Esophagus mucosa (tissue), 1 donor: ENCODE data around the gene MAN2B2. TPM values are rescaled to one million over a fixed set of nuclear protein-coding genes. Genes with fewer than 3 reads are reported as not detected.

Experiments
- ATAC-seq: fragments of 200-7000 bp; cut with Tn5 transposase; one replicate; pipeline ENCODE4 v1.9.1; 2020
- total RNA-seq: library from RNA; stranded (reverse); gene quantifications from one replicate; pipeline ENCODE4 v1.2.4, GENCODE V29; 2023
- donor health status: DM: yes; HTN: yes; CAD: no.

MAN2B2 gene
- total RNA-seq, result 11.0 TPM

DNA sequence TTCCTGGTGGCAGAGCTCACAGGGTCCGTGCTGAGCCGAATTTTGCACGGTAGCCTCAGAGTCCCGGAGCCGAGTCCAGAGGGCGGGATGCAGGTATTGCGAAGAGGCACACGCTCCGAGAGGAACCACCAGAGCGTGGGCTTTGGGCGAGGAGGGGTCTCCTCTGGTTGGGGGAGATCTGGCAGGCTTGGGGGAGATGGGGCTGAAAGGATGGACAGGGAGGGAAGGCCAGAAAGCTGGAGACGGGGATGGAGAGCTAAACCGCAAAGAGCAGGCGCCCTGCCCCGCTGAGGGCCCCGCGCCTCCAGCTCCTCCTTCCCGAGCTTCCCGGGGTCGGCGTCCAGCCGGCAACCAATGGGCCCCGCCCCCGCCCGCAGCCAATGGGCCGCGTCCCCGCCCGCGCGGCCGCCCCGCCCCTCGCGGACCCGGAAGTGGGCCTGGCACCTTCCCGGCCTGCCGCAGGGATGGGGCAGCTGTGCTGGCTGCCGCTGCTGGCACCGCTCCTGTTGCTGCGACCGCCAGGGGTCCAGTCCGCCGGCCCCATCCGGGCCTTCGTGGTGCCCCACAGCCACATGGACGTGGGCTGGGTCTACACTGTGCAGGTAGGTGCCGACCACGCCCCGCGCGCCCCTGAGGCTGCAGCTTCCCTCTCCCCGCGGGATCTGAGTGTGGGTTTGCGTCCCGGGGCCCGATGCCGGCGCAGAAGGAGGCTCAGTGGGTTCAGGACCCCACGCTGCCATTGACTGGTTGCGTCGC is at the start of gene MAN2B2:
MAN2B2 (plus strand) TSS at position 443 of the 756 bp plus-strand sequence; CDS start at position 465, 22 bp downstream.
- ATAC-seq, result peak; percentile 92

DNA sequence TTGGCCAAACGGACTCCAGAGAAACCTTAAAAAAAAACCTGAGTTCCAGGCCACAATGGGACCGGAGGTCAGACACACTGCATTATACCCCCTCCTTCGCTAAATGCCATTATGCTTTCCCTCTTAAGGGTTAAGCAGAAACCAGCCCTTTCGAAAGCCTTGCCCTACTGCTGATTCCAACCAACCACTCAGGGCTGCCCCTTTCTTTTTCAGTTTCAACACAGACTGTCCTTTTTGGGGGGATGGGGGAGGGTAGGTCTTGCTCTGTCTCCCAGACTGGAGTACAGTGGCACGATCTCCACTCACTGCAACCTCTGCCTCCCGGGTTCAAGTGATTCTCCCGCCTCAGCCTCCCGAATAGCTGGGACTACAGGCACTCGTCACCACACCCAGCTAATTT is 49.5 kb upstream of the MAN2B2 start:
- no peak for ATAC-seq

DNA sequence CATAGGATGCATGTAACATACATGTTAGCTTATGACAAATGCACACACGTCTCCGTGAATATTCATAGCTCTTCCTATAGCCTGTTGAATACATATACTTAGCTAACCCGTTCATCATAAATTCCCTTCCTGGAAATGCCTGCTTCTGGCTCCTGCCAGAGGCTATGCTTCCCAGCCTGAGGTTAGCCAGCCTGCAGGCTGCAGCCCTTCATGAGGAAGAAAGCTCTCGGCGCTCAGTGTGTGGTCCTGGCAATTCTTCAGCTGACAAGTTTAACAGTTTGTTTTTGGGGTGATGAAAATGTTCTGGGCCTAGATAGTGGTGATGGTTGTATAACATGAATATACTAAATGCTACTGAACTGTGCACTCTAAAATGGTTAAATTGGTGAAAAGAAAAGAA is 48.8 kb upstream of the MAN2B2 start:
- ATAC-seq, result no peak

DNA sequence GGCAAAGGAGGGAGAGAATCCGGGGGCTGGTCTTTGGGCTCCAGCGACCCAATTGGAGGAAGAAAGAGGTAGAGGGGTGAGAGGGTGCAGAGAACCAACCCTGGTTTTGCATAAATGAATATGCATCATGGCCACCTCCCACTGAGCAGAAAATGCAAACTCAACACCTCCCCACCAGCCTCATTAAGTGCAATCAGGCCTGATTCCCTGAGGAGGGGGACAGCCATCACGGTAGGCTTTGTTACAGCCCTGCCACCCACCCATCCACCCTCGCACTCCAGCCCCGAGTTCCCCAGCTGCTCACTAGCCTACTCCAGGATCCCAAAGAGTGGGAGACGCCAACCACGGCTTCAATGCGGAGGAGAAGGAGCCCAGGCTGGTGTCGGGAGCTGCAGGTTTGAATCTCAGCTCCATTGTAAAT is 48.3 kb upstream of the MAN2B2 start:
- ATAC-seq, result no peak

DNA sequence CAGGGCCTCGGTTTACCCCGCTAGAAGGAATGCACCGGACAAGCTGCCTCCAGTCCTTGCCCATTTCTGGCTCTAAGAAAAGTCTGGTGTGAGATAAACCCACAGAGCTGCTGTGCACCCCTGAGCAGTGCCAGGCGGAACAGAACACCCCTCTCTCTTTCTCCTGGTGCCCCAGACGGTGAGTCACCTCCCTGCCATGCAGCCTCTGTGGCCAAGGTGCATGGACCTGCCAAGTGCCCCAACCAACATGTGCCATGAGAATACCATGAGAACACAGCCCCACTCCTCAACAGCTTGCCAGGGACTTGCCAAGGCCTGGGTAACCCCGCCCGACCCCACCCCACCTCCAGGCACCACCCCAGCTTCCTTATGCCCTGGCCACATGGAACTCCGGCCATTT is 47.7 kb upstream of the MAN2B2 start:
- no peak for ATAC-seq

DNA sequence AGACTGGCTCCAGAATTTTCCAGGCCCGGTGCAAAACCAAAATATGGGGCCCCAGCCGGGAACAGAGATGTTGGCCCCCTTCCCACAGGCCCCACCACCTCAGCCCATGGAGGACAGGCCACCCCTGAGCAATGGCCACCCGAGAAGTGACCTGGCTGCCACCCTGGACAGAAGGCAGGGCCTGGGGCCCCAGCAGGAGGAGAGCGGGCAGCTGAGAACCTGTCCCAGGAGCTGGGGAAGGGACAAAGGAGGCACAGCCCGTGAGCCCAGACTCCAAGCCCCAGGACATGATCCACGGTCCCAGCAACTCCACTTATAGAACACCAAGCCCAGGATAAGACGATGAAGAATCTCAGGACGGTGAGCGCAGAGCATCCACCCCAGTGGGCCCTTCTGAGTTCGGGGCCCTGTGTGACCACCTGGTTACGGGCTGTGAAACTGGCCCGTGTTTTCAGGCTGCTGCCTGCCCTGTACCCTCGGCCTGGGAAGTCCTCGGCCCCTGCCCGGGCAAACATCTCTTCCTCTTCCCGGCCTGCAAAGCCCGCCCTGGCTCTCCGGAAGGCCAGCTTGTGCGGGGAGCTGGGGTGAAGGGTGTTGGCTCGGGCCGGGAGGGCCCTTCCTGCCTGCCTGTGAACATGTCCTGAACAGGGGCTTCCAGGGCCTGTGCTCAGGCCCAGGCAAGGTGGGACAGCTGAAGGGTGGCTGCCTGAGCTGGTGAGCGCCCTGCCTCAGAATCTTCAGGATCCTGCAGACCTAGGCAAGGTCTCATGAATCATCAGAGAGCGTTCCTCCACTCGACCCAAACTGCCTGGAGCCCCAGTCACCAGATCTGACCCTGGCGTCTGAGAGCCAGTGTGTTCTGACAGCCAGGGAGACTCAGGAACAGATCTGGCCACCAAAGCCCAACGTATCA is 47.0 kb upstream of the MAN2B2 start:
- no peak for ATAC-seq

DNA sequence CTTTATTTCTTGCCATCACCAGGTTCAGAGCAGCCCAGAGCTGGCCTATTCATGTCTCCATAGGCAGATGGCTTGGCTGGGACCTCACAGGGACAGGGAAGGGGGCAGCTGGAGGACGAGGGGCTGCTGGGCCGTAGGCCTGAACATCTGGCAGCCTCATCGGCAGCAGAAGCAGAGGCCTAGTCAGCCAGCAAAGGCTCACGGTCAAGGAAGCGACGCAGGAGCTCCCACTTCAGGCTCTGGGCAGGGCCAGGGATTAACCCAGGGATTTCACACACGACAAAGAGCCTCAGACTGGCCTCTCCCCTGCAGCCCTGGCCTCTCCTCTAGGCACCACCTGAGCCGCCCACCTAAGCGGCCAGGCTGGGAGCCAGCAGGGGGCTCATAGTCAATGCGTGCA is 46.0 kb upstream of the MAN2B2 start:
- no peak for ATAC-seq

DNA sequence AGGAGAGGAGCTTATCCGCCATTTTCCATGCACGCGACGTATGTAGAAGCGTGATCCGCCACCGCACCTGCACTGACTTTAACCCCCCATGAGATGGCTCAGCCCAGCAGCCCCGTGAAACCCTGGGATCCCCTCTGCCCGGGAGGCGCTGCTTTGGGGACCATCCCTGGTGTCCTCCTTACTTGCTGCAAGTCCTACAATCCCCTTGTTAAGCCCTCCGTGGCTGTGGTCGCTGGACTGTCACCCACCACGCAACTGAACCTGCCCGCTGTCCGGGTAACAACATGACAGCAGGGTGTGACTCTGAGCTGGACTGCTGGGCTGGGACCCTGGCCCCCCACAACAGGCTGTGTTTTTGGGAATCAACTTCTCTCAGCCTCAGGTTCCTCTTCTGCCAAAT is 44.7 kb upstream of the MAN2B2 start:
- no peak for ATAC-seq

DNA sequence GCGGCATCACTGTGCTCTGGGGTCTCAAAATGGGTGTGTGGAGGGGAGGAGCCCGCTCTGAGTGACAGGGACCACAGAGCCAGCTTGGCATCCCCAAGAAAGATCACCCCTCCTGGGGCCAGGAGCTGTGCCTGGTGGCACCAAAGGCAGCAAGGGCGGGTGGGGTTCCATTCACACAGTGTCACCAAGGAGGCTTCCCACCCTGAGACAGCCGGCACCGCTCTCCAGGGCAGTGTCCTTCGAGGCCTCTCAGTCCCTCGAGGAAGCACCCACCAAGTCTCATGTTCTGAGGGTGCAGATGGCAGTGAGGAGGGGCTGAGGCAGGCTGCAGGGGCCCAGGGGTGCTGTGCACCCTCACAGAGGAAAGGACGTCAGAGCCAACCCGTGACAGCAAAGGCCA is 44.0 kb upstream of the MAN2B2 start:
- ATAC-seq, result no peak

DNA sequence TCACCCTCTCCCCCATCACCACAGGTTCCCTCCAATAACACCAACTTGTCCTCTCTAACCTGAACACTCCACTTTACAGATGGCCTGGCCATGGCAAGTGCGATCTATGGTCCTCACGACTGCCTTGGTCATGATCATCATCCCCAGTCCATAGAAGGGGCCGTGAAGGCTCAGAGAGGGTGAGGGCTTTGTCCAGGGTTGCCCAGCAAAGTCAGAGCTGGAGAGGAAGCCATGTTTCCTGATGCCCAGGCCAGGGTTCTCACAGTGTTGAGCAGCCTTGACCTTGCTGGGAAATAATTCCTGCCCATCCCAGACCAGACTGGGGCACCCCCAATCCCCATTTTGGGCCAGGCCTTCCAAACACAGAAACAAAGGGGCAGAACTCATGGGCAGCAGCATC is 42.9 kb upstream of the MAN2B2 start:
- ATAC-seq, result no peak

DNA sequence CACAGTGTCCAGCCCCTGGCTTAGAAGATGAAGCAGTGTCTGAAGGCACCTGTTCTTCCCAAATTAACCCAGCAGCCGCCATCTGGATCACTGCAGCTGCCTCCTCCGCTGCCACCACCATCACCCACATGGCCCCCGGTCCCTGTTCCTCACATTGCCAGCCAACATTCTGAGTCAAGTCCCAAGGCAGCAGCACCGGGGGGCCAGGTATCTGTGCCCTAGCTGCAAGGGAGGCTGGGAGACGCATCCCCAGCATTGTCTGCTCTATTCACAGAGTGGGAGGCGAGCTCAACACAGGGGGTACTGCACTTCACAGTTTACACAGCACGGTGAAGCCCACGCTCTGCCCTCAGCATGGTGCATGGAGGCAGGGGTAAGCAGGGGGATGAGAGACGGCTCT is 42.3 kb upstream of the MAN2B2 start:
- ATAC-seq, result no peak

DNA sequence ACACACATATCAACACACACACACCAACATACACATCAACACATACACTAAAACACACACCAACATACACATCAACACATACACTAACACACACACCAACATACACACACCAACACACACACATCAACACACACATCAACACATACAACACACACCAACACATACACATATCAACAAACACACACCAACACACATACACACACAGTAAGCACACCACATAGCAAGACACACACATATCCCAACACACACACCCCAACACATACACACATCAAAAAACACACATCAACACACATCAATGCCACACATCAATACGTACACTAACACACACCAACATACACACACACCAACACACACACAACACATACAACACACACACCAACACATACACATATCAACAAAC is 40.9 kb upstream of the MAN2B2 start:
- no peak for ATAC-seq

DNA sequence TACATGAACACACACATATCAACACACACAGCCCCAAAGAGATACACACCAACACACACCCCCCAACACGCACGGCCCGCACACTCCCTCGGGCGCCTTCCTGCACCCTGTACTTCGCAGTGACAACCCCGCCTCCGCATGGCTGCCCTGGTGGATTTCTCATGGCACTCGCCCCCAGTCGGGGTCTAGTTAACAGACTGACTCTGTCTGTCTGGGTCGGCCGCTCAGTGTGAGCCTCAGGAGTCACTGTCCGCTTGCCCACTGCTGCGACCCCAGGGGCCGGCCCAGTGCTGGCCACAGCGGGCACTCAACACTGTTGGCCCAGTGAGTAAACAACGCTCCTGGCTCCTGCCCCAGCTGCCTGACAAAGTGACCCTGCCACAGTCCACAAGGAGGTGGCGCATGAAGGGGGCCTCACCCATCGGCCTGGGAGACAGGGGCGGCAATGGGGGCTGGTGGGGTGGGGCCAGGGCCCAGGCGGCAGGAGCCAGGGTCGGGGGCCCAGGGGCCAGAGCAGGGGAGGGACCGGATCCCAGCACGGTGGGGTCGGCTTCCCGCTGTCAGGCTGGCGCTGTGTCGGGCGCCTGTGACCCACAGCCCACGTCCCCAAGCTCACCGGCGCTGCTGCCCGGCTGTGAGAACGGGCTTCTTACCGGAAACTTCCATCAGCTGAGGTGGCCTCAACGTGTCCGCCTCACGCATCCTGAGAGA is 40.2 kb upstream of the MAN2B2 start:
- no peak for ATAC-seq

DNA sequence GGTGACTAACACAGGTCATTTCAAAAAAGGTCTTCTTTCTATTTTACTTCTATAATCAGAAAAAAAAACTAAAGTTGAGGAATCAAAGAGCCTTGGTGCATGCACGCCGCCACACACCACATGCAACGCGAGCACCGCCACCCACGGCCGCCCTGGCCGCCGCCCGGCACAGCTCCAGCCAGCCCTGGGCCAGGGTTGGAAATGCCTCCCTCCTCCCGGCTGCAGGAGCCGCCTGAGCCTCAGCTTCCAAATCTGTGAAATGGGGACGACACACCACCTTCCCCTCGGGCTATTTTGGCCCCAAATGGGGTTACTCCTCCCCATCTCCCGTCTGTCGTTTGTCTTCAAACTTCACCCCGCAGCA is 39.7 kb upstream of the MAN2B2 start:
- ATAC-seq, result no peak

DNA sequence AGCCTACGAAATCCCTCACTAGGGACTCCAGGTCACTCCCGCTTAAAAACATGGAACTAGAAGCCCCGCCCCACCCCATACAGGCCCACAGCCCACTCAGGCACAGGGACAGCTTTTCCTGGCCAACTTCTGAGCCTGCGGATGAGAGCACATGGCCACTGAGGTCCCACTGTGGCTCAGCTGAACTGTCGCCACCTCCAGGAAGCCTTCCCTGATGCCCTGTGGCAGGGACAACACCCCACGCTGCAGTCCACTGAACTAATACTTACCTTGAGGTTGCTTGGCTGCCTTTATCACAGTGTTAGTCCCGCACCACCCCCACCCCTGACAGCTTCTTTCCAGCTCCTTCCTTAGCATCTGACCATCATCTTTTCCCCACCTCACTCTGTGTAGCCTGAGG is 39.3 kb upstream of the MAN2B2 start:
- ATAC-seq, result no peak

DNA sequence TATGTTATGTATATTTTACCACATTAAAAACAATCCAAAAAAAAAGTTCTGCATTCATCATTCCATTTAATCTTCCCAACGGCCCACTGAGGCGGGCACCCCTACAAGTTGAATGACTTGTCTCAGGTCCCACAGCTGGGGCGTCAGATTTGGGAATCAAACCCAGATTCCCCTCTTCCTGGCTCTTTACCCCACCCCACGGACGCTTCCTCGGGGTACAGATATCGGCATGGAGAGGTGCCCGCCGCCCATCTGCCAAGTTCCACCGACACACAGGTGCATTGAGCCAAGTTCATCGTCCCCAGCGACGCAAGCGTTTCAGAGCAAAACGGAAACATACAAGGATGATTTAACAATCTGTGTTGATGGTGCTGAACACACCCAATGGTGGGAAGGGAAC is 36.9 kb upstream of the MAN2B2 start:
- ATAC-seq, result no peak

DNA sequence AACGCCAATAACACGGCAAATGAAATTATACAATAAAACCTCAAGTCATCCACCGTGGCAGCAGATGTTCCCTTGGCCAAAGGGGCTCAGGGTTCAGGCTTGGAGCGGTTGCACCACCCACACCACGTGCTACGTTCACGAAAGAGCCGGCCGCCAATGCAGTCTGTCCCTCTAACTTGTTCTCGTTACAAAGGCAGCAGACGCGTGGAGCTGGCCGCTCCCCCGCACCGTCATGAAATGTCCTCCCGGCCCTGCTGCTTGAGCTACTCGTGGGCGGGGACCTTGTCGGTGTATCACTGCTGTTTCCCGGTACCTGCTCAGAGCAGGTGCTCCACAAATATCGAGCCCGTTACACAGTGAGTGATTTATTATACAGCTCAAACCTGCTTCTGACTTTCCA is 36.4 kb upstream of the MAN2B2 start:
- peak; percentile 23 for ATAC-seq

DNA sequence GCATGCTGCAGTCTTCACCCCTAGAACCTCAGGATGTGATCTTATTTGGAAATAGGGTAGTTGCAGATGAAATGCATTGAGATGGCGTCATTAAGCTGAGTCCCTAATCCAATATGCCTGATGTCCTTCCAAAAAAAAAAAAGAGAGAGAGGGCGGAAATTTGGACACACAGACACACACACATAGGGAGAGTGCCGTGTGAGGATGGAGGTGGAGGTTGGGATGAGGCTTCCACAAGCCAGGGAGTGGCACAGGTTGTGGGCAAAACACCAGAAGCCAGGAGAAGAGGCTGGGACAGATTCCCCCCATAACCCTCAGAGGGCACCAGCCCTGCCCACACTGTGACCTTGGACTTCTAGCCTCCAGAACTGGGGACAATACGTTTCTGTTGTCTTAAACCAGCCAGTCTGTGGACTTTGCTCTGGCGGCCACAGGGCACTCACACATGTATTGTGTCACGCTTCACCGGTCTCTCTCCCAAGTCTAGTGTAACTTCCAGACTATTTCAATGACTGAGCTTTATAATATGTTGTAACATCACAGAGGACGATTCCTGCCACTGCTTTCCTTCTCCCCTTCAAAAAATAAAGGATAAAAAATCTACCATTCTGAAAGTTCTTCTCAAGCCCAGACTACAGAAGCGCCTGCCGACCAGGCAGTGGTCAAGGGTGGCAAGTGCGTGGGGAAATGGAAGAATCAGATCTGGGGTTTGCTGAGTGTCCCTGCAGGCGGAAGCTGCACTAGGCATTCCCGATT is 35.8 kb upstream of the MAN2B2 start:
- no peak for ATAC-seq

DNA sequence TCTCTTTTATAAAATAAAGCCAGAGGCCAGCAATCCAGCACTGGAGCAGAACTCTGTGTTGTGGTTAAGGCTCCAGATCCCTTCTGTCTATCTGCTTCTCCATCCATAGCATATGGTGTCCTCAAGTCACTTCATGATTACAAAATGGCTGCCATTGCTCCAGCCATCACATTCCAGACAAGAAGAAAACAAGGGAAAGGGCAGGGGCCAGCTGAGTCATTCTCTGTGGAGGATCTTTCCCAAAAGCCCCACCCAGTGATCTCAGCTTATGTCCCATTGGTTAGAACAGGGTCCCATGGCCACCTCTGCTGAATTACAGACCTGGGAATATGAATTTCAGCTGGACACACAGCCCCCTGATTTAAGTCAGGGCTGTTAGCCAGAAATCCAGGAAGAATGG is 34.1 kb upstream of the MAN2B2 start:
- no peak for ATAC-seq

DNA sequence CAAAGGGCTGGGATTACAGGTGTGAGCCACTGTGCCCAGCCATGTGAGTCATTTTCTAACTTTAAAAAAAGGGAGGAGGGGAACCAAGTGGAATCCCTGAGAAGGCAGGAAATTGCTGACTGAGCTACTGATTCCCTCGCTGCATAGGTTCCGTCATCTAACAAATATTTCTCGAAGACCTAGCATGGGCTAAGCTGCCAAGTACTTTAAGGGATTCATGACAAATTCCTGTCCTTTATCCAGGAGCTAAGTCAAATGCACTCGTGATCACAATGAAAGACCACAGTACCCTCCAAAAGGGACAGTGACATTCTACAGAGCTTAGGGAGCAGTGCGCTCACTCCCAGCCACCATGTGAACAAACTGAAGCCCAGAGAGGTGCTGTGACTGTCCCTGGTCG is 33.2 kb upstream of the MAN2B2 start:
- ATAC-seq, result no peak

DNA sequence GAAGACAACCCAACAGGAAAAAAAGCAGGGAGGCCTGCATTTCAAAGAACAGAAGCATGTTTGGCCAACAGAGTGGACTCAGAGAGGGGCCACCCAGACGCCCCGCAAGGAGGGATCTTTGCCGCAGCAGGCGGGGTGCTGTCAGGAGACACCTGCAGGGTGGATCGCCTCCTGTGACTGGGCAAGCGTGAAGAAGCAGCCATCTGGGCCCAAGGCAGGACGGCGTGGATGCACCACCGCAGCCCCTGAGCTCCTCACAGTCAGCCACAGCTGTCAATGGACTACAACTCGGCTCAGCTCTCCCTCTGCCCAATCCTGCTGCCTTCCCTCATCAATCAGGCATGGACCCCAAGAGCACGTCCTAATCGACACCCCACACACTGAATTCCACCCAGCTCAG is 32.0 kb upstream of the MAN2B2 start:
- ATAC-seq, result no peak

DNA sequence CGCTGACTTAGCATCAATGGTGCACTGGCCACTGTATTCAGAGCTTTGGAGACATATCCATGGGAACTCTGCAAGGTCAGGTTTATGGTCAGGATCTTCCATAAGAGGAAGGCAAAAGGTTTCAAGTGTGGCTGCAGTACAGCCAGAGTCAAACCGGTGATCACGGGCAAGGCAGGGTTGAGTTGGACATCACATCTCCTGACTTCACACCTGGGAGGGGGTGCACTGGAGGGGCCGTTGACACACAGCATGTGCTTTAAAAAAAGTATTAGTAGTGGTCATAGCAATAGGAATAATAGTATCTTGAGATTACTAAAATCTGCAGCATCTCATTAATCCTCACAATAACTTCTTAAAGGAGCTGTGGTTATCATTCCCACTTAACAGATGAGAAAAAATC is 28.9 kb upstream of the MAN2B2 start:
- no peak for ATAC-seq
